Measurements from ENCODE around the gene SLMAP.

The SLMAP gene

GRCh38 chr3:57815036-57815435 is 58.9 kb downstream of the SLMAP start:
- Histone ChIP-seq H3K4me2 (ENCODE audit: low read depth, low read length, poor library complexity, severe bottlenecking) (no peak overlapping the region), H3K9me2 (replicated peaks; ENCODE audit: insufficient read depth, low read length) (no peaks in the 10 kb centered on the region), H3K36me3 (ENCODE audit: low read length) (0 out of 2 replicates have a peak, but pooled peaks cover 3% of the 10 kb centered on the region), H3K27me3 (ENCODE audit: low read length) (no peaks in the 10 kb centered on the region), H3K9ac (ENCODE audit: low read length) (no peak overlapping the region), H3K79me2 (ENCODE audit: insufficient read depth, low read length) (peaks cover 83% of the 10 kb centered on the region), H3K9me3 (ENCODE audit: insufficient read depth, low read length) (no peaks in the 10 kb centered on the region), H3F3A (ENCODE audit: insufficient read depth) (peaks cover 4% of the 10 kb centered on the region; the same call in 1 of the 2 replicates), H3K27ac (ENCODE audit: low read depth, low read length) (no peak overlapping the region), H2AFZ (ENCODE audit: low read depth, low read length, severe bottlenecking) (no peak overlapping the region), H3K4me3 (ENCODE audit: insufficient read depth, low read length, poor library complexity, severe bottlenecking) (no peak overlapping the region), H4K20me1 (ENCODE audit: low read depth, low read length) (peaks cover 4% of the 10 kb centered on the region; the same call in 1 of the 2 replicates)
- TF ChIP-seq EZH2phosphoT487 (conservative IDR thresholded peaks at IDR 0.05; ENCODE audit: low read length): no peak

- Histone ChIP-seq H2AFZ (ENCODE audit: low read depth, low read length, severe bottlenecking) (no peak overlapping the region), H3K4me2 (ENCODE audit: low read depth, low read length, poor library complexity, severe bottlenecking) (no peak overlapping the region), H3K27ac (ENCODE audit: low read depth, low read length) (no peak overlapping the region), H4K20me1 (ENCODE audit: low read depth, low read length) (peaks cover 4% of the 10 kb centered on the region; the same call in 1 of the 2 replicates), H3K9me3 (ENCODE audit: insufficient read depth, low read length) (no peaks in the 10 kb centered on the region), H3K36me3 (ENCODE audit: low read length) (0 out of 2 replicates have a peak, but pooled peaks cover 3% of the 10 kb centered on the region), H3K27me3 (ENCODE audit: low read length) (no peaks in the 10 kb centered on the region), H3K9ac (ENCODE audit: low read length) (no peak overlapping the region), H3K4me3 (ENCODE audit: insufficient read depth, low read length, poor library complexity, severe bottlenecking) (no peak overlapping the region), H3K9me2 (replicated peaks; ENCODE audit: insufficient read depth, low read length) (no peaks in the 10 kb centered on the region), H3K79me2 (ENCODE audit: insufficient read depth, low read length) (peaks cover 81% of the 10 kb centered on the region), H3F3A (ENCODE audit: insufficient read depth) (no peaks in the 10 kb centered on the region)
- TF ChIP-seq CTCF (IDR thresholded peaks at IDR 0.05; ENCODE audit: insufficient read depth, low read length, poor library complexity, severe bottlenecking): no peak
- TF ChIP-seq EZH2phosphoT487 (conservative IDR thresholded peaks at IDR 0.05; ENCODE audit: low read length): no peak
Measured at GRCh38 chr3:57816471-57817095, 60.5 kb downstream of the SLMAP start.

- no peak overlapping the region for H3K4me2 ChIP-seq (ENCODE audit: low read depth, low read length, poor library complexity, severe bottlenecking)
- no peak overlapping the region for H3K27ac ChIP-seq (ENCODE audit: low read depth, low read length)
- H4K20me1 ChIP-seq (ENCODE audit: low read depth, low read length): peaks cover 4% of the 10 kb centered on the region; the same call in 1 of the 2 replicates
- H3K79me2 ChIP-seq (ENCODE audit: insufficient read depth, low read length): peaks cover 70% of the 10 kb centered on the region
- no peaks in the 10 kb centered on the region for H3K27me3 ChIP-seq (ENCODE audit: low read length)
- no peaks in the 10 kb centered on the region for H3F3A ChIP-seq (ENCODE audit: insufficient read depth)
- H3K9me2 ChIP-seq (replicated peaks; ENCODE audit: insufficient read depth, low read length): no peaks in the 10 kb centered on the region
- H3K4me3 ChIP-seq (ENCODE audit: insufficient read depth, low read length, poor library complexity, severe bottlenecking): no peak overlapping the region
- no peaks in the 10 kb centered on the region for H3K9me3 ChIP-seq (ENCODE audit: insufficient read depth, low read length)
- H2AFZ ChIP-seq (ENCODE audit: low read depth, low read length, severe bottlenecking): no peak overlapping the region
- no peaks in the 10 kb centered on the region for H3K36me3 ChIP-seq (ENCODE audit: low read length)
- TF ChIP-seq EZH2phosphoT487 (conservative IDR thresholded peaks at IDR 0.05; ENCODE audit: low read length) (no peak), CTCF (IDR thresholded peaks at IDR 0.05; ENCODE audit: insufficient read depth, low read length, poor library complexity, severe bottlenecking) (no peak)
- no peak overlapping the region for H3K9ac ChIP-seq (ENCODE audit: low read length)
Measured at GRCh38 chr3:57818772-57819171, 62.7 kb downstream of the SLMAP start.

GRCh38 chr3:57820479-57820878 is 64.4 kb downstream of the SLMAP start:
- Histone ChIP-seq H3K9me2 (replicated peaks; ENCODE audit: insufficient read depth, low read length) (no peaks in the 10 kb centered on the region), H3F3A (ENCODE audit: insufficient read depth) (peaks cover 9% of the 10 kb centered on the region; the same call in 1 of the 2 replicates), H3K4me2 (ENCODE audit: low read depth, low read length, poor library complexity, severe bottlenecking) (no peak overlapping the region), H3K9ac (ENCODE audit: low read length) (no peak overlapping the region), H2AFZ (ENCODE audit: low read depth, low read length, severe bottlenecking) (no peak overlapping the region), H3K36me3 (ENCODE audit: low read length) (no peaks in the 10 kb centered on the region), H3K9me3 (ENCODE audit: insufficient read depth, low read length) (no peaks in the 10 kb centered on the region), H3K79me2 (ENCODE audit: insufficient read depth, low read length) (peaks cover 65% of the 10 kb centered on the region), H3K27me3 (ENCODE audit: low read length) (no peaks in the 10 kb centered on the region), H3K27ac (ENCODE audit: low read depth, low read length) (no peak overlapping the region), H4K20me1 (ENCODE audit: low read depth, low read length) (peaks cover 4% of the 10 kb centered on the region; the same call in 1 of the 2 replicates), H3K4me3 (ENCODE audit: insufficient read depth, low read length, poor library complexity, severe bottlenecking) (no peak overlapping the region)
- no peak for TF ChIP-seq CTCF (IDR thresholded peaks at IDR 0.05; ENCODE audit: insufficient read depth, low read length, poor library complexity, severe bottlenecking)
- TF ChIP-seq EZH2phosphoT487 (conservative IDR thresholded peaks at IDR 0.05; ENCODE audit: low read length): no peak
